HepG2 (cell line): ENCODE measurements around the gene NVL. TPM values are rescaled to one million over a fixed set of nuclear protein-coding genes. Genes with fewer than 3 reads are reported as not detected.

Source experiments
- KLF9 ChIP-seq: IDR thresholded peaks from 2 replicates; pipeline ENCODE4 v1.6.1; 2016; ENCODE audit warnings: low read depth
- MBNL3 ChIP-seq: fragments of 250-450 bp; sonication (Bioruptor Pico); conservative IDR thresholded peaks from 2 replicates; pipeline ENCODE4 v1.8.0; 2022; ENCODE audit warnings: mild to moderate bottlenecking, inconsistent platforms
- MLLT10 ChIP-seq: sonication (generic); formaldehyde crosslinking; IDR thresholded peaks from 2 replicates; pipeline ENCODE4 v1.4.0; 2020; ENCODE audit warnings: missing genetic modification reagents
- RARA ChIP-seq: IDR thresholded peaks from 2 replicates; pipeline ENCODE4 v1.6.1; 2016; ENCODE audit warnings: missing genetic modification reagents, missing compliant biosample characterization
- RBAK ChIP-seq: sonication (generic); formaldehyde crosslinking; IDR thresholded peaks from 2 replicates; pipeline ENCODE4 v1.5.1; 2020; ENCODE audit warnings: mild to moderate bottlenecking, missing genetic modification reagents
- TEAD2 ChIP-seq: sonication (generic); formaldehyde crosslinking; IDR thresholded peaks from 2 replicates; pipeline ENCODE4 v1.9.0; 2021; ENCODE audit warnings: missing genetic modification reagents
- TP53 ChIP-seq: sonication (generic); formaldehyde crosslinking; conservative IDR thresholded peaks from 2 replicates; pipeline ENCODE4 v1.4.0; 2020; ENCODE audit warnings: missing genetic modification reagents
- ZNF10 ChIP-seq: sonication (generic); formaldehyde crosslinking; IDR thresholded peaks from 2 replicates; pipeline ENCODE4 v1.4.0; 2020; ENCODE audit warnings: mild to moderate bottlenecking, low read depth, missing genetic modification reagents, borderline replicate concordance
- ZNF570 ChIP-seq: sonication (generic); formaldehyde crosslinking; IDR thresholded peaks from 2 replicates; pipeline ENCODE4 v1.4.0; 2020; ENCODE audit warnings: mild to moderate bottlenecking, missing genetic modification reagents, borderline replicate concordance
- ZNF850 ChIP-seq: sonication (generic); formaldehyde crosslinking; conservative IDR thresholded peaks from 2 replicates; pipeline ENCODE4 v1.9.0; 2021; ENCODE audit warnings: mild to moderate bottlenecking, missing genetic modification reagents
- polyA plus RNA-seq, 8 experiments: library from polyadenylated mRNA; depleted of rRNA in 3 of 8; stranded (reverse) in 7 of 8; unstranded in 1 of 8; fragments of >200 nt; fragmentation: Illumina TruSeq in 4 of 8; extraction: Trizol in 4 of 8; gene quantifications; 2 replicates each; pipeline versions ENCODE4 v1.2.1 to v1.2.3, GENCODE V29; 2011 to 2016; ENCODE audit warnings: low read depth in 4 of 8, missing spikeins in 1 of 8, mixed read lengths in 1 of 8; ENCODE audit not compliant: insufficient read depth in 1 of 8
- total RNA-seq, 5 experiments: library from RNA; depleted of rRNA; stranded (reverse); fragments of >200 nt; fragmentation: Illumina TruSeq; extraction: Trizol; gene quantifications; 2 replicates each; pipeline ENCODE4 v1.2.3, GENCODE V29; 2016; ENCODE audit warnings: low read depth in 1 of 5
- TF ChIP-seq, protein P1 (sequence below): sonication (generic); formaldehyde crosslinking; IDR thresholded peaks from 2 replicates; pipeline ENCODE4 v1.5.0; 2020; ENCODE audit warnings: mild to moderate bottlenecking, missing genetic modification reagents, borderline replicate concordance
- TF ChIP-seq, protein P2 (sequence below): sonication (generic); formaldehyde crosslinking; IDR thresholded peaks from 2 replicates; pipeline ENCODE4 v1.4.0; 2020; ENCODE audit warnings: missing genetic modification reagents
- TF ChIP-seq, protein P3 (sequence below): sonication (generic); formaldehyde crosslinking; IDR thresholded peaks from 2 replicates; pipeline ENCODE4 v1.5.0; 2020; ENCODE audit warnings: mild to moderate bottlenecking, missing genetic modification reagents, borderline replicate concordance

The NVL gene
- total and polyA plus RNA-seq, 2 of the 13 experiments (the other 11 are each of a cell fraction or from before 2014, with no cell fraction given) = 8.3 to 21.0 TPM

DNA sequence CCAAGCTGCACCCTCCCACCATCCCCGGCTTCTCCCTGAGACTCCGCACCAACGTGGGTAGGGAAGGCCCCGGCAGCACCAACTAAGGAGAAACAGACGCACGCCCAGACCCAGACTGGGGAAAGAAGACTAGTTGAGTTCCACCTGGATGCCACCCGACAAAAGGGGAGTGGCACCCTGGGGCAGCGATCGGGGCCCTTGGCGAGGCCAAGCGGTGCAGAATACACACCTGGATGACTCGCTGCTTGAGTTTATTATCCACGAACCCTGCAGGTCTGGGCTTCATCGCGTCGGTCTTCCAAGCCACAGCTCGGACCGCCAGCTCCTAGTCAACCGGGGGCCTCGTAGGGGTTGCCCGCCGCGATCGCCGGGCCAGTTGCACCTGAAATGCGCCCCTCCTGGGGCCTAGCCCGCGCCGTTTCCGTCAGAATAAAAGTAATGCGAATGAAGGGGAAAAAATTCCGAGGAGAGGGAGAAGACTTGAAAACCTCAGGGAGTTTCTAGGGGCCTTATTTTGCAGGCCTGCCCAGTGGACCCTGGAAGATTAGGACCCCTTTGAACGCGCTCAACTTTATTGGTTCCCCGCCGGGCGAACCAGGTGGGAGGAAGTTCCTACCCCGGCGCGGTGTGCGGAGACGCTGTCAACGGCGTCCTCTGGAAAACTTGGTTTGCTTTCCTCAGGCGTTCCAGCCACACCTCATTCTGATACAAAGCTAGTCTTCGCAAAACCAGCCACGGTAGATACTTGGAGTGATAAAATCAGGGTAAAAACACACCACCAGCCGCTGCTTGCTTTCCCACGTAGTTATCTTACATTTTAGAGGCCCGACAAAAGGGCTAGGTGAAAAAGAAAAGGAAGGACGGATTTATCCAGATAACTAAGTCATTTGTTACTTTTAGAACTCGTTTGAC, at the start of gene NVL (continued):
- TF ChIP-seq TEAD2 = 0 out of 2 replicates have a peak, but pooled peaks have one; percentile 15
- 0 out of 2 replicates have a peak, but pooled peaks have one; percentile 31 for TF ChIP-seq KLF9 (CRISPR knock-in tag)
- no peak for TF ChIP-seq MBNL3
- TF ChIP-seq RBAK = no peak
- TF ChIP-seq RARA (CRISPR knock-in tag) = no peak
- TF ChIP-seq ZNF570 = no peak
- TF ChIP-seq, protein P1, sequence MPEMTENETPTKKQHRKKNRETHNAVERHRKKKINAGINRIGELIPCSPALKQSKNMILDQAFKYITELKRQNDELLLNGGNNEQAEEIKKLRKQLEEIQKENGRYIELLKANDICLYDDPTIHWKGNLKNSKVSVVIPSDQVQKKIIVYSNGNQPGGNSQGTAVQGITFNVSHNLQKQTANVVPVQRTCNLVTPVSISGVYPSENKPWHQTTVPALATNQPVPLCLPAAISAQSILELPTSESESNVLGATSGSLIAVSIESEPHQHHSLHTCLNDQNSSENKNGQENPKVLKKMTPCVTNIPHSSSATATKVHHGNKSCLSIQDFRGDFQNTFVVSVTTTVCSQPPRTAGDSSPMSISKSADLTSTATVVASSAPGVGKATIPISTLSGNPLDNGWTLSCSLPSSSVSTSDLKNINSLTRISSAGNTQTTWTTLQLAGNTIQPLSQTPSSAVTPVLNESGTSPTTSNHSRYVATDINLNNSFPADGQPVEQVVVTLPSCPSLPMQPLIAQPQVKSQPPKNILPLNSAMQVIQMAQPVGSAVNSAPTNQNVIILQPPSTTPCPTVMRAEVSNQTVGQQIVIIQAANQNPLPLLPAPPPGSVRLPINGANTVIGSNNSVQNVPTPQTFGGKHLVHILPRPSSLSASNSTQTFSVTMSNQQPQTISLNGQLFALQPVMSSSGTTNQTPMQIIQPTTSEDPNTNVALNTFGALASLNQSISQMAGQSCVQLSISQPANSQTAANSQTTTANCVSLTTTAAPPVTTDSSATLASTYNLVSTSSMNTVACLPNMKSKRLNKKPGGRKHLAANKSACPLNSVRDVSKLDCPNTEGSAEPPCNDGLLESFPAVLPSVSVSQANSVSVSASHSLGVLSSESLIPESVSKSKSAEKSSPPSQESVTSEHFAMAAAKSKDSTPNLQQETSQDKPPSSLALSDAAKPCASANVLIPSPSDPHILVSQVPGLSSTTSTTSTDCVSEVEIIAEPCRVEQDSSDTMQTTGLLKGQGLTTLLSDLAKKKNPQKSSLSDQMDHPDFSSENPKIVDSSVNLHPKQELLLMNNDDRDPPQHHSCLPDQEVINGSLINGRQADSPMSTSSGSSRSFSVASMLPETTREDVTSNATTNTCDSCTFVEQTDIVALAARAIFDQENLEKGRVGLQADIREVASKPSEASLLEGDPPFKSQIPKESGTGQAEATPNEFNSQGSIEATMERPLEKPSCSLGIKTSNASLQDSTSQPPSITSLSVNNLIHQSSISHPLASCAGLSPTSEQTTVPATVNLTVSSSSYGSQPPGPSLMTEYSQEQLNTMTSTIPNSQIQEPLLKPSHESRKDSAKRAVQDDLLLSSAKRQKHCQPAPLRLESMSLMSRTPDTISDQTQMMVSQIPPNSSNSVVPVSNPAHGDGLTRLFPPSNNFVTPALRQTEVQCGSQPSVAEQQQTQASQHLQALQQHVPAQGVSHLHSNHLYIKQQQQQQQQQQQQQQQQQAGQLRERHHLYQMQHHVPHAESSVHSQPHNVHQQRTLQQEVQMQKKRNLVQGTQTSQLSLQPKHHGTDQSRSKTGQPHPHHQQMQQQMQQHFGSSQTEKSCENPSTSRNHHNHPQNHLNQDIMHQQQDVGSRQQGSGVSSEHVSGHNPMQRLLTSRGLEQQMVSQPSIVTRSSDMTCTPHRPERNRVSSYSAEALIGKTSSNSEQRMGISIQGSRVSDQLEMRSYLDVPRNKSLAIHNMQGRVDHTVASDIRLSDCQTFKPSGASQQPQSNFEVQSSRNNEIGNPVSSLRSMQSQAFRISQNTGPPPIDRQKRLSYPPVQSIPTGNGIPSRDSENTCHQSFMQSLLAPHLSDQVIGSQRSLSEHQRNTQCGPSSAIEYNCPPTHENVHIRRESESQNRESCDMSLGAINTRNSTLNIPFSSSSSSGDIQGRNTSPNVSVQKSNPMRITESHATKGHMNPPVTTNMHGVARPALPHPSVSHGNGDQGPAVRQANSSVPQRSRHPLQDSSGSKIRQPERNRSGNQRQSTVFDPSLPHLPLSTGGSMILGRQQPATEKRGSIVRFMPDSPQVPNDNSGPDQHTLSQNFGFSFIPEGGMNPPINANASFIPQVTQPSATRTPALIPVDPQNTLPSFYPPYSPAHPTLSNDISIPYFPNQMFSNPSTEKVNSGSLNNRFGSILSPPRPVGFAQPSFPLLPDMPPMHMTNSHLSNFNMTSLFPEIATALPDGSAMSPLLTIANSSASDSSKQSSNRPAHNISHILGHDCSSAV (CRISPR knock-in tag) = no peak
- TF ChIP-seq, protein P2, sequence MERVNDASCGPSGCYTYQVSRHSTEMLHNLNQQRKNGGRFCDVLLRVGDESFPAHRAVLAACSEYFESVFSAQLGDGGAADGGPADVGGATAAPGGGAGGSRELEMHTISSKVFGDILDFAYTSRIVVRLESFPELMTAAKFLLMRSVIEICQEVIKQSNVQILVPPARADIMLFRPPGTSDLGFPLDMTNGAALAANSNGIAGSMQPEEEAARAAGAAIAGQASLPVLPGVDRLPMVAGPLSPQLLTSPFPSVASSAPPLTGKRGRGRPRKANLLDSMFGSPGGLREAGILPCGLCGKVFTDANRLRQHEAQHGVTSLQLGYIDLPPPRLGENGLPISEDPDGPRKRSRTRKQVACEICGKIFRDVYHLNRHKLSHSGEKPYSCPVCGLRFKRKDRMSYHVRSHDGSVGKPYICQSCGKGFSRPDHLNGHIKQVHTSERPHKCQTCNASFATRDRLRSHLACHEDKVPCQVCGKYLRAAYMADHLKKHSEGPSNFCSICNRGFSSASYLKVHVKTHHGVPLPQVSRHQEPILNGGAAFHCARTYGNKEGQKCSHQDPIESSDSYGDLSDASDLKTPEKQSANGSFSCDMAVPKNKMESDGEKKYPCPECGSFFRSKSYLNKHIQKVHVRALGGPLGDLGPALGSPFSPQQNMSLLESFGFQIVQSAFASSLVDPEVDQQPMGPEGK = 0 out of 2 replicates have a peak, but pooled peaks have one; percentile 18
- no peak for TF ChIP-seq ZNF850
- TF ChIP-seq TP53 (CRISPR knock-in tag) = no peak
- no peak for TF ChIP-seq MLLT10
- TF ChIP-seq, protein P3, sequence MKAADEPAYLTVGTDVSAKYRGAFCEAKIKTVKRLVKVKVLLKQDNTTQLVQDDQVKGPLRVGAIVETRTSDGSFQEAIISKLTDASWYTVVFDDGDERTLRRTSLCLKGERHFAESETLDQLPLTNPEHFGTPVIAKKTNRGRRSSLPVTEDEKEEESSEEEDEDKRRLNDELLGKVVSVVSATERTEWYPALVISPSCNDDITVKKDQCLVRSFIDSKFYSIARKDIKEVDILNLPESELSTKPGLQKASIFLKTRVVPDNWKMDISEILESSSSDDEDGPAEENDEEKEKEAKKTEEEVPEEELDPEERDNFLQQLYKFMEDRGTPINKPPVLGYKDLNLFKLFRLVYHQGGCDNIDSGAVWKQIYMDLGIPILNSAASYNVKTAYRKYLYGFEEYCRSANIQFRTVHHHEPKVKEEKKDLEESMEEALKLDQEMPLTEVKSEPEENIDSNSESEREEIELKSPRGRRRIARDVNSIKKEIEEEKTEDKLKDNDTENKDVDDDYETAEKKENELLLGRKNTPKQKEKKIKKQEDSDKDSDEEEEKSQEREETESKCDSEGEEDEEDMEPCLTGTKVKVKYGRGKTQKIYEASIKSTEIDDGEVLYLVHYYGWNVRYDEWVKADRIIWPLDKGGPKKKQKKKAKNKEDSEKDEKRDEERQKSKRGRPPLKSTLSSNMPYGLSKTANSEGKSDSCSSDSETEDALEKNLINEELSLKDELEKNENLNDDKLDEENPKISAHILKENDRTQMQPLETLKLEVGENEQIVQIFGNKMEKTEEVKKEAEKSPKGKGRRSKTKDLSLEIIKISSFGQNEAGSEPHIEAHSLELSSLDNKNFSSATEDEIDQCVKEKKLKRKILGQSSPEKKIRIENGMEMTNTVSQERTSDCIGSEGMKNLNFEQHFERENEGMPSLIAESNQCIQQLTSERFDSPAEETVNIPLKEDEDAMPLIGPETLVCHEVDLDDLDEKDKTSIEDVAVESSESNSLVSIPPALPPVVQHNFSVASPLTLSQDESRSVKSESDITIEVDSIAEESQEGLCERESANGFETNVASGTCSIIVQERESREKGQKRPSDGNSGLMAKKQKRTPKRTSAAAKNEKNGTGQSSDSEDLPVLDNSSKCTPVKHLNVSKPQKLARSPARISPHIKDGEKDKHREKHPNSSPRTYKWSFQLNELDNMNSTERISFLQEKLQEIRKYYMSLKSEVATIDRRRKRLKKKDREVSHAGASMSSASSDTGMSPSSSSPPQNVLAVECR (CRISPR knock-in tag) = peak; percentile 87
- no peak for TF ChIP-seq ZNF10 (CRISPR knock-in tag)
